ENCODE measurements around the gene SNX11.
"Not testable (repeated sequence)": the region's sequence is repeated elsewhere in the genome, so short reads cannot be mapped to it uniquely, and the experiment has no call there.

SNX11 gene

DNA sequence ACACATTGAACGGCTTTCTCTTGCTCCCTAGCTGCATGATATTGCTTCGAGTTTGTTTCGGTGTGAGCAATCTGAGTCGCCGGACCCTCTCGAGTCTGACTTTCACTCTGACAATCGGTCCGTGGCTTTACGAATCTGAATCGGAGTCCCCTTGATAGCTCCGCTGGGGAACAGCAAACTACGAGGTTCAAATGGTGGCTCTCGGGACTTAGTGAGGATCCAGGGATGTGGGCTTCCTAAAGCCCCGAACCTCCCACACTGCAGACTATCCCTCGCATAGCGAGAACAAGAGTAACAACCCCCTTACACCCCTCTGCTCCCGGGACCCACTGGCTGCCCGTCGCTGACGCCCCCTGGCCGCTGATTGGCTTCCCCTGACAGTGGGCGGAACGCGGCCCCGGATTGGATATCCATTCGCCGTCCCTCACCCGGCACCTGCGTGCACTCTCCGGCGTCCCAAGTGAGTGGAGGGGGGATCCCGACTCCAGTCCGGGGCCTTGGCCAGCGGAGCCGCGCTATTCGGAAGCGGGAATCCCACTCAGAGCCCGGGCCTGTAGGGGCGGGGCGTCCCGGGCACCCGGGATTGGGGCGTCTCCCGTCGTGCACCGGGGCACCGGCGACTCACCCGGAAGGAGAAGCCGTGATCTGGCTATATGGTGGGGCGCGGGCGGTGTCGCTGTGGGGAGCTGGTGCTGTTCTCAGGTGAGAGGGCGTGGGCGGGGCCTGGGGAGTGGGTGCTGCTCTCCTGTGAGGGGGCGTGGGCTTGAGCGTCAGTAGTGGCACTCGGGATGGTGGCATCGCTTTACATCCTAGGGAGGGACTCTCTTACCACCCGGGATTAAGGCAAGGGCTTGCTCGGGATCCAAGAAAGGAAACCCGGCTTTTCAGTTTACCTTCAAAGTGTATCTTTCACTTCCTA is at the start of gene SNX11:
SNX11 (plus strand) TSS at position 630 of the 919 bp plus-strand sequence. CDS start 4,278 bp downstream, outside the sequence.
- peak; percentile 98 for DNase-seq

- DNase-seq, result no peak
These were observed 49.0 kb upstream of the SNX11 start for GRCh38 chr17:48058393-48059124.

DNA sequence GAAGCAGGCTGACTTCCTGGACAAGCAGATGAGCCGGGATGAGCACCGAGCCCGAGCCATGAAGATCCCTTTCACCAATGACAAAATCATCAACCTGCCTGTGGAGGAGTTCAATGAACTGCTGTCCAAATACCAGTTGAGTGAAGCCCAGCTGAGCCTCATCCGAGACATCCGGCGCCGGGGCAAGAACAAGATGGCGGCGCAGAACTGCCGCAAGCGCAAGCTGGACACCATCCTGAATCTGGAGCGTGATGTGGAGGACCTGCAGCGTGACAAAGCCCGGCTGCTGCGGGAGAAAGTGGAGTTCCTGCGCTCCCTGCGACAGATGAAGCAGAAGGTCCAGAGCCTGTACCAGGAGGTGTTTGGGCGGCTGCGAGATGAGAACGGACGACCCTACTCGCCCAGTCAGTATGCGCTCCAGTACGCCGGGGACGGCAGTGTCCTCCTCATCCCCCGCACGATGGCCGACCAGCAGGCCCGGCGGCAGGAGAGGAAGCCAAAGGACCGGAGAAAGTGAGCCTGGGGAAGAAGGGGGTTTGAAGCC is 48.4 kb upstream of the SNX11 start:
- DNase-seq, result no peak

DNA sequence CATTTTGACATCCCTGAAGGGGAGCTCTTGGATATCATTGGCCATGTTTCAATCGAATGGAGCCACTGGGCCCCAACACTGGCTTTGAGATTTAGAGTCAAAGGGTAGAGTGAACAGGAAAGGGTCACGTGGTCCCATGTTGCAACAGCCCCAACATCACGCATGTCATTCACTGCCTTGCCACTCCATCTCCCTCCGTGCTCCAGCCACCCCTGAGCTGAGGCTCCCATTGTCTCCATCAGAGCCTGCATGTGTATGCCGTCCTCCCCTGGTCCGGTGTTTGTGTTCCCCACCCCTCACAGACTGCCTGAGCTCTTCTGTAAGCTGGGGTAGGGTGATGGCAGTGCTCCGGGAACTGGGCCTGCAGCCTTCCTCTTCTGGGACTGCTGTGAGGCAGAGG is 47.3 kb upstream of the SNX11 start:
- DNase-seq, result no peak

GRCh38 chr17:48062273-48062672 is 45.3 kb upstream of the SNX11 start:
- no peak for DNase-seq

DNA sequence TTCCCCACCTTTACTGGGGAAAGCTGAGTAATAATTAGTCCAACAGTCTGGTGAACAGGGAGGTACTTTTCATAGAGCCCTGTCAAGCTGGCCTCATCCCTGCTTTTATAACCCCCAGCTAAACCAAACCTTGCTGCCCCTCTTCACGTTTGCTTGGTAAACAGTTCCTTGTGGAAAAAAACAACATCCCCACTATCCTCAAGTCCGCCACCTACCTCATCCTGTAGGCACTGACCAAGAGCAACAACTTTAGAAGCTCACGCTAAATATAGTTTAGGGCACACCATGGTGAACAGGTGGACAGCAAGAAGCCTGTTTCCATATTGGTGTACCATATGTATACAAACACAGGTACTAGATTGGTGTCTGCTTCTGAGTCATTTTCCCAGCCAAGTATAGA is 42.9 kb upstream of the SNX11 start:
- no peak for DNase-seq

GRCh38 chr17:48066192-48066591 is 41.4 kb upstream of the SNX11 start:
- DNase-seq, result no peak

- no peak for DNase-seq
These were observed 40.9 kb upstream of the SNX11 start for GRCh38 chr17:48066656-48067055.

- no peak for DNase-seq
These were observed 40.3 kb upstream of the SNX11 start for GRCh38 chr17:48067245-48067644.

DNA sequence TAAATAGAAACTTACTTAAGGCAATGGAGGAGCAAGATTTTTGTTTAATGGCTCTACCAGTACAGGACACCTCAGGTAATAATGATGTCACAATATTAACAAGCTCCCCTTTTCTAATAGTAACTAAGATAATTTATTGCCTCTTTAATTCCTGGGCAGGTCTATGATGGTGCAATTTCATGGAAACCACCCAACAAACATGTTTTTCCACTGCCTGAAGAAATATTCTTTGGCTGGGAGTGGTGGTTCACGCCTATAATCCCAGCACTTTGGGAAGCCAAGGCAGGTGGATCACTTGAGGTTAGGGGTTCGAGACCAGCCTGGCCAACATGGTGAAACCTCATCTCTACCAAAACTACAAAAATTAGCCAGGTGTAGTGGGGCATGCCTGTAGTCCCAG is 39.8 kb upstream of the SNX11 start:
- DNase-seq, result not testable (repeated sequence)

GRCh38 chr17:48068491-48068961 is 39.0 kb upstream of the SNX11 start:
- DNase-seq, result no peak

- no peak for DNase-seq
These were observed 37.4 kb upstream of the SNX11 start for GRCh38 chr17:48070195-48070594.

DNA sequence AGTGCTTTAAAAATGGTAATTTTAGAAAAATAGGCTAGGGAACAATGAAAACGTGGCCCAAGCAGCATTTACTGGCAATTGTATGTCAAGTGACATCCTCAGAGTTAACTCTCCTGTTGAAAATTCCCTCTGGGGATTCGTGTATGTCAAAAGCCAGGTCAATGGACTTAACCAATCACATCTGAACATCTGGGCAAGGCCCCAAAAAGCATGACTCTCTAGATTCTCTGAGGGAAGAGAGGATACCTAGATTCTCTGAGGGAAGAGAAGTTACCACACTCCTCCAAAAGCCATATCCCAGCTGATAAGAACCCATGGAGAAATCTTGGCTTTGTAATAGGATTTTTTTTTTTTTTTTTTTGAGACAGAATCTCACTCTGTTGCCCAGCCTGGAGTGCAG is 35.9 kb upstream of the SNX11 start:
- DNase-seq, result no peak

- DNase-seq, result not testable (repeated sequence)
These were observed 34.8 kb upstream of the SNX11 start for GRCh38 chr17:48072811-48073210.

- not testable (repeated sequence) for DNase-seq
These were observed 33.9 kb upstream of the SNX11 start for GRCh38 chr17:48073566-48074094.

GRCh38 chr17:48074322-48075081 is 33.1 kb upstream of the SNX11 start:
- DNase-seq, result peak; percentile 81

GRCh38 chr17:48077152-48077551 is 30.4 kb upstream of the SNX11 start:
- not testable (repeated sequence) for DNase-seq

DNA sequence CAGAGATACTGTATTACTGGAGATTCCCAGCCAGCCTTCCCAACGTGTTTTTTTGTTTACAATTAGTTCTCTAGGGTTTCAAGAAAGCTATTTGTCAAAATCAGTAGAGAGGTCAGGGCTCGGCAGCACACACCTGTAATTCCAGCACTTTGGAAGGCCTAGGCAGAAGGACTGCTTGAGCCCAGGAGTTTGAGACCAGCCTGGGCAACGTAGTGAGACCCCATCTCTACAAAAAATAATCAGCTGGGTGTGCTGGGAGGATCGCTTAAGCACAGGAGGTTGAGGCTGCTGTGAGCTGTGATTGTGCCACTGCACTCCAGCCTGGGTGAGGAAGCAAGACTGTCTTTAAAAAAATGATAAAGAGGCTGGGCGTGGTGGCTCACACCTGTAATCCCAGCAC is 25.7 kb upstream of the SNX11 start:
- DNase-seq, result no peak

DNA sequence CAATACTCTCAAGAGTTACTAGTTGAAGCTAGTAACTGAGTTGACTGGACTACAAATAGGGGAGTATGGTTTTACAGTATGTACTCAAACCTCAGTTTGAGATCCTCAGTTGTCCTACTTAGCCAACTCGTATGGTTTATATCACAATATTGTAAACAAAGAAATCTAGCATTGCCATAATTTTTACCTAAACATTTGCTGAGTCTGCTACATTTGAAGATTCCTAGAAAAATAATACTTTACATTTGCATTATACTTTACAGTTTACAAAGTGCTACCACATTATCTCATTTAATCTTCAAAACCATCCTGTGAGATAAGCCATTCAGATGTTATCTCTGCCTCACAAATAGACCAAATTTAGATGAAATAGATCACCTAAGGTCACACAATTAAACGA is 22.6 kb upstream of the SNX11 start:
- DNase-seq, result no peak

DNA sequence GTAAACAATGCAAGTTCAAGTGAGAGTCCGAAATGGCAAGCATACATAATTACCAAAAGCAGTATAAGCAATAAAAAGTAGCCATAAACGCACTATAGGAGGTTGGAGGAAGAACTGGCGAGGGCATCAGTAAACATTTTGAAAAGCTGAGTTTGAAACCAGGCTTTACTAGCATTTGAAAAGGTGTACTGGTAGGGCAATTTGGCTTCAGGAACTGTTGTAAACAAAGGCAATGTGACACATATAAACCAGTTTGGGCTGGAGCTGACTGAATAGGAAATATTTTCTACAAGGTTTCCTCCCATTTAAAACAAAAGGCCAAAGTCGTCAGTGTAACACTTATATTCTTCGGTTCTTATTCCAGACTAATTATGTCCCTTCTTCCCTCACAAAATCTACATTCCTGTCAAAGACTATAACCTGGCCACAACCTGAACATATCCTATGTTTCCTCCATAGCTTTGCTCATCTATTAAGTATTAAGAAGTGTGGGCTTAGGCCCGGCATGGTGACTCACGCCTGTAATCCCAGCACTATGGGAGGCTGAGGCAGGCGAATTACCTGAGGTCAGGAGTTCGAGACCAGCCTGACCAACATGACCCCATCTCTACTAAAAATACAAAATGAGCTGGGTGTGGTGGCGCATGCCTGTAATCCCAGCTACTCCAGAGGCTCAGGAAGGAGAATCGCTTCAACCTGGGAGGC is 14.1 kb upstream of the SNX11 start:
- no peak for DNase-seq

DNA sequence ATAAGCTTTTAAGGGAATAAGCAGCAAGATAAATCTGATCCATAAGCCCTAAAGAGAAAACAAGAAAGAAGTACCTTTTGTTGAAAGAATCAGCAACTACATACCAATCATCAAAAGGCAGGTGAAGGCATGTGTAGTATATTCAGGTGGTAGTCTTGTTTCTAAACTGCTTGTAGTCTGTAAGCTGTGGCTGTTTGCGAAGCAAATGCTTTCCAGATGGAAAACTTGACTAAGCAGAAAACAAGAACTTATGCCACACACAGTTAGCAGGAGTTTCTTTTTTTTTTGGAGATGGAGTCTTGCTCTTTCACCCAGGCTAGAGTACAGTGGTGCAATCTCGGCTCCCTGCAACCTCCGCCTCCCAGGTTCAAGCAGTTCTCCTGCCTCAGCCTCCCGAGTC is 12.0 kb upstream of the SNX11 start:
- no peak for DNase-seq

DNA sequence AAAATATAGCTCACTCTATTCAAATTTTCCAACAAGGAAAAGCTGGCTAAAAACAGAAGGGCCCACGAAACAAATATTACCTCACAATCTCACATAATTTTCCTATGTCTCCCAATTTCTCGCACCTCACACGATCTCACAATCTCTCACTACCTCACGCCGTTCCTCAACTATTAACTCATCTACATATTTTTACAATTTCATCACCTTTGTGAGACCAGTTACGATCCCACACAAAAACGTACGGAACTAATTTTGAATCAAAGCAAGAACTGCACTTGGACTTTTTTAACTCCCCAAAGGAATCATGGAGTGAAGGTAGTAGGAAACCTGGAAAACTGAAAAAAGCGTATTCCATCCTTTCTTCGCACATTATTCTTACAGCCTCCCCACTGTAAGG is 7.4 kb upstream of the SNX11 start:
- no peak for DNase-seq
